OCI-LY3 (cell line): Measurements from ENCODE around the gene CASP12.

ENCODE experiments used
- CTCF ChIP-seq: fragments of 200-600, 300-600 bp; sonication (generic); IDR thresholded peaks from 2 replicates; pipeline ENCODE4 v1.5.1; 2014; ENCODE audit warnings: antibody characterized with exemption, low read length, low read depth
- EZH2phosphoT487 ChIP-seq: fragments of 200-600 bp; shearing (Covaris generic); IDR thresholded peaks from 2 replicates; pipeline ENCODE4 v1.6.1; 2018; ENCODE audit warnings: antibody characterized with exemption, mixed run types, low read depth

GRCh38 chr11:104852811-104853210 is 45.4 kb downstream of the CASP12 start:
- TF ChIP-seq CTCF (no peak), EZH2phosphoT487 (no peak)
